NB4 (cell line): ENCODE measurements around the gene ANKRD30B.
"Not testable (repeated sequence)": the region's sequence is repeated elsewhere in the genome, so short reads cannot be mapped to it uniquely, and the experiment has no call there.

Experiments
- POLR2A ChIP-seq: IDR thresholded peaks from 2 replicates; pipeline ENCODE4 v1.6.1; 2011; ENCODE audit warnings: mild to moderate bottlenecking; ENCODE audit not compliant: insufficient read length; ENCODE audit errors: extremely low read depth
- TF ChIP-seq, protein P1 (sequence below): IDR thresholded peaks from one replicate; pipeline ENCODE4 v1.5.1; 2012; ENCODE audit warnings: low read depth, low read length

DNA sequence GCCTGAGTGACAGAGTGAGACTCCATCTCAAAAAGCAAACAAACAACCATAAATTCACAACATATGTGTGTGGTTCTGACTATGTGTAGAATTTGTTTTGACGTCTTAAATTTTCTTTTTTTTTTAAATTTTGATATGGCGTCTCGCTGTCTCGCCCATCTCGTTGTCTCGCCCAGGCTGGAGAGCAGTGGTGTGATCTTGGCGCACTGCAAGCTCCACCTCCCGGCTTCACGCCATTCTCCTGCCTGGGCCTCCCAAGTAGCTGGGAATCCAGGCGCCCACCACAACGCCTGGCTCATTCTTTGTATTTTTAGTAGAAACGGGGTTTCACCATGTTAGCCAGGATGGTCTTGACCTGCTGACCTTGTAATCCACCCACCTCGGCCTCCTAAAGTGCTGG is 63.1 kb downstream of the ANKRD30B start:
- TF ChIP-seq, protein P1, sequence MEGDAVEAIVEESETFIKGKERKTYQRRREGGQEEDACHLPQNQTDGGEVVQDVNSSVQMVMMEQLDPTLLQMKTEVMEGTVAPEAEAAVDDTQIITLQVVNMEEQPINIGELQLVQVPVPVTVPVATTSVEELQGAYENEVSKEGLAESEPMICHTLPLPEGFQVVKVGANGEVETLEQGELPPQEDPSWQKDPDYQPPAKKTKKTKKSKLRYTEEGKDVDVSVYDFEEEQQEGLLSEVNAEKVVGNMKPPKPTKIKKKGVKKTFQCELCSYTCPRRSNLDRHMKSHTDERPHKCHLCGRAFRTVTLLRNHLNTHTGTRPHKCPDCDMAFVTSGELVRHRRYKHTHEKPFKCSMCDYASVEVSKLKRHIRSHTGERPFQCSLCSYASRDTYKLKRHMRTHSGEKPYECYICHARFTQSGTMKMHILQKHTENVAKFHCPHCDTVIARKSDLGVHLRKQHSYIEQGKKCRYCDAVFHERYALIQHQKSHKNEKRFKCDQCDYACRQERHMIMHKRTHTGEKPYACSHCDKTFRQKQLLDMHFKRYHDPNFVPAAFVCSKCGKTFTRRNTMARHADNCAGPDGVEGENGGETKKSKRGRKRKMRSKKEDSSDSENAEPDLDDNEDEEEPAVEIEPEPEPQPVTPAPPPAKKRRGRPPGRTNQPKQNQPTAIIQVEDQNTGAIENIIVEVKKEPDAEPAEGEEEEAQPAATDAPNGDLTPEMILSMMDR: not testable (repeated sequence)
- TF ChIP-seq POLR2A: not testable (repeated sequence)
